Coronary artery (tissue), 2 donors: ENCODE measurements around the gene RTTN.

Experiments
- DNase-seq: peaks from one replicate; pipeline ENCODE4 v3.0.0-alpha.2; 2017; ENCODE audit warnings: low spot score
- H3K27ac ChIP-seq, 2 donors: fragments of 200-600 bp; sonication (generic); one replicate each; pipeline ENCODE4 v1.5.1; 2016 to 2019
- H3K4me3 ChIP-seq: fragments of 200-600 bp; sonication (generic); 2 replicates; pipeline ENCODE4 v1.5.1; 2016; ENCODE audit warnings: mild to moderate bottlenecking, moderate library complexity
- TF ChIP-seq, protein P1 (sequence below): fragments of 200-600 bp; sonication (generic); IDR thresholded peaks from one replicate; pipeline ENCODE4 v1.5.1; 2019; ENCODE audit warnings: antibody characterized with exemption

The RTTN gene

DNA sequence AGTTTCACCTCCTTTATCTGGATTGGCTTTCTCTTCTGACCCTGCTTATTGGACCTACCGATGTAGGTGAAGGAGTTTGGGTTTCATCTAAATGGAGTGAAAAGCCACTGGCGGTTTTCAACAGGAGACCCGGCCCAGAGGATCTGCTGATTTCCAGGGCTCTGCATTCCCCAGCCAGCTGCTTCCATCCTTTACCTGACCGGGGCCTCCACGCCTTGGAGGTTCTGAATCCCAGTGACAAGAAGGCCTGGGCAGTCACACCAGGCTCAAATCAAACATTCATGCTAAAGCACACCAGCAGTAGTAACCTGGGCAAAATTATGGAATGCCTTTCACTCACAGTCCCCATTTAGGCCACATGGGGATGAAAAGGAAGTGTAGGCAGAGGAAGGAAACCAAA lies 30.0 kb upstream of the RTTN start:
- Histone ChIP-seq H3K4me3 (no peak overlapping the region), H3K27ac (no peak overlapping the region)
- no peak for DNase-seq
- TF ChIP-seq, protein P1, sequence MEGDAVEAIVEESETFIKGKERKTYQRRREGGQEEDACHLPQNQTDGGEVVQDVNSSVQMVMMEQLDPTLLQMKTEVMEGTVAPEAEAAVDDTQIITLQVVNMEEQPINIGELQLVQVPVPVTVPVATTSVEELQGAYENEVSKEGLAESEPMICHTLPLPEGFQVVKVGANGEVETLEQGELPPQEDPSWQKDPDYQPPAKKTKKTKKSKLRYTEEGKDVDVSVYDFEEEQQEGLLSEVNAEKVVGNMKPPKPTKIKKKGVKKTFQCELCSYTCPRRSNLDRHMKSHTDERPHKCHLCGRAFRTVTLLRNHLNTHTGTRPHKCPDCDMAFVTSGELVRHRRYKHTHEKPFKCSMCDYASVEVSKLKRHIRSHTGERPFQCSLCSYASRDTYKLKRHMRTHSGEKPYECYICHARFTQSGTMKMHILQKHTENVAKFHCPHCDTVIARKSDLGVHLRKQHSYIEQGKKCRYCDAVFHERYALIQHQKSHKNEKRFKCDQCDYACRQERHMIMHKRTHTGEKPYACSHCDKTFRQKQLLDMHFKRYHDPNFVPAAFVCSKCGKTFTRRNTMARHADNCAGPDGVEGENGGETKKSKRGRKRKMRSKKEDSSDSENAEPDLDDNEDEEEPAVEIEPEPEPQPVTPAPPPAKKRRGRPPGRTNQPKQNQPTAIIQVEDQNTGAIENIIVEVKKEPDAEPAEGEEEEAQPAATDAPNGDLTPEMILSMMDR = no peak

DNA sequence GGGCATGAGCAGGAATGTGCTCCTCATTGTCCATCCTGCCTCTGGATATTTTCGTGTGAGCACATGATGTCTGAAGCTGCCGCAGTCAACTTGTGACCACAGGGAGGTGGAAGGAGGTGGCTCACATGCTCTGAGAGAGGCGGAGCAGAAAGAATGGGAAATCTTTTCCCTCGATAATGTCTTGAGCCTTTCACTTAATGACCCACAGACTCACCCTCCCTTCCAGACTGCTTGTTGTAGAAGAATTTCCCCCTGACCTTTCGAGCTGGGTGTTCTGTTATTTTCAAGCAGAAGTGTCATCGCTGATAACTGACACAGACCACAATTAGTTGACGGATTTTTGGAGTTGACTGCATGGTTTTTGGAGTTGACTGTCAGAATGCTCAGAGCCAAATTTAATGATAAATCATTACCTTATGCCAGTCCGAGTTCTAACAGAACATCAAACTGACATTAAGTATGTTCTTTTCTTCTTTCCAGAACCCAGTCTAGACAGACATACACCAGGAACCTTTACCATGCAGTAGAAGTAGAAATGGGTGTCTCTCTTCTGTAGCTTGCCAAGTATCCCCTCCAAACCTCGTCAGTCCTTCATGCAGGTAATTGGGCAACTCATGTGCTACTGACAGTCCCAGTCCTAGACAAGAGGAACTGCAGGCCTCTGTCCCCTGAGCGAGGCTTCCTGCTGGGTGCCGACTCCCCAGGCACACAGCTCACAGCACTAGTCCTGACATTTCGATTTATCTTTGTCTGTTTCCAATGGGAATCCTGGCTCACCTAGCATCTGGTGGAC lies 29.4 kb upstream of the RTTN start:
- no peak for DNase-seq
- no peak overlapping the region for H3K4me3 ChIP-seq
- no peak overlapping the region for H3K27ac ChIP-seq
- TF ChIP-seq, protein P1 = no peak

DNA sequence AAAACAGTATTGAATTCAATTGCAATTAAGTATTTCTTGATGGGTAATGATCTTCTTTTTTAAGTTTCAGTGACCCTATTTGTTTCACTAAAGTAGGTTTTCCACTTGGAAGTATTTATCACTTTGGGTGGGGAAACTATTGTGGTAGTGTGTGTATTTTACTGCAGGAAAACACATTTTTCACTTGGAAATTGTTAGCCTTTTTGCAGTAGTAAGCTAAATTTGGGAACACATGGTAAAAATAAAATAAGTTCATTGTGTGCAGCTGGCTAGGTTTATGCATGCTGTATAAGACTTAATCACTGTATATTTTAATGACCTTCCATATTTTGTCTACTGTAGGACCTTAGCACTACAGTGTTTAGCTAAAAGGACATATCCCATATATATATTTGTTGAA lies 28.5 kb upstream of the RTTN start:
- TF ChIP-seq, protein P1 = no peak
- no peak overlapping the region for H3K27ac ChIP-seq
- H3K4me3 ChIP-seq = no peak overlapping the region
- DNase-seq = no peak

DNA sequence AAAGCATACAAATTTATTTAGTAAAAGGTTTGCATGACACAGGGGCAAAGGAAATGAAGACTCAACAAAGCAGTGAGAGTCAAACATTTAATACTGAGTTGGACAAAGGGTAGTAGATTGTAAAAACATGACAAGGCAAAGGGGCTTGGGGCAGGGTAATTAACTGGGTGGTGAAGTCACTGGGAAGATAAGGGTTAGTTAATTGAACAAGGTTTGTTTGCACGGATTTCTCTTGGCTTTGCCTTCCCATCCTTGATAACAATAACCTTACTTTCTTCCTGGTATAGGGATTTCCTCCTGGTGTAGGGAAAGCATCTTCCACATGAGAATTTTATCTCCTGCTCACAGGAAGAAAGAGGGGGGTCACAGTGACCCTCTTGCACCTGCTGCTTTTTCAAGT lies 26.8 kb upstream of the RTTN start:
- TF ChIP-seq, protein P1 = no peak
- Histone ChIP-seq H3K4me3 (no peak overlapping the region), H3K27ac (no peak overlapping the region)
- DNase-seq = no peak

DNA sequence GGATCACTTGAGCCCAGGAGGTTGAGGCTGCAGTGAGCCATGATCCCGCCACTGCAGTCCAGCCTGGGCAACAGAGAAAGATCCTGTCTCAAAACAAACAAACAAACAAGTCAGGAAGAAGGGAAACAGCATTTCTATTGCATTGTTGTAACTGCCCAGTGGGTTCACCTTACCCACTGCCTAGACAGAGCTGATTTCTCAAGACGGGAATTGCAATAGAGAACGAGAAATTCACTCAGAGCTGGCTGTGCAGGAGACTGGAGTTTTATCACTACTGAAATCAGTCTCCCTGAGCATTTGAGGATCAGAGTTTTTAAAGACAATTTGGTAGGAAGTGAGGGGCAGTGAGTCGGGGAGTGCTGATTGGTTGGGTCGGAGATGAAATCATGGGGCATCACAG lies 24.2 kb upstream of the RTTN start:
- DNase-seq = no peak
- TF ChIP-seq, protein P1 = no peak
- Histone ChIP-seq H3K27ac (no peak overlapping the region), H3K4me3 (no peak overlapping the region)

DNA sequence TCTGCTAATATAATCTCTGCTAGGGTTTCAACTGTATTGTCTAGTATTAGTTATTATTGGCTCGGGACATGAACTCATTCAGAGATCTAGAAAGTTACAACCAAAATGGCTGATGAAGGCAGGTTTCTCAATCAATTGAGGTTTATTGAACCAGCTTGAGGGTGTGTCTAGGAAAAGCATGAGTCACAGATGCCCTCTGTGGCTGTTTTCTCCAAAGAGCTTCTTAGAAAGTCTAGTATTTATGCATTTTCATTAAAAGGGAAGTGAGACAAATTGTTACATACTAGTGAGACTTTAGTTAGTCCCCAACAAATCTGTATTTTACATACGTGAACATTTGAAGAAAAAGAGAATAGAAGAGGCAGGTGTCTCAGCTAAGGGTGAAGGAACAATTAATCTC lies 23.0 kb upstream of the RTTN start:
- TF ChIP-seq, protein P1 = no peak
- Histone ChIP-seq H3K4me3 (no peak overlapping the region), H3K27ac (no peak overlapping the region)
- no peak for DNase-seq

DNA sequence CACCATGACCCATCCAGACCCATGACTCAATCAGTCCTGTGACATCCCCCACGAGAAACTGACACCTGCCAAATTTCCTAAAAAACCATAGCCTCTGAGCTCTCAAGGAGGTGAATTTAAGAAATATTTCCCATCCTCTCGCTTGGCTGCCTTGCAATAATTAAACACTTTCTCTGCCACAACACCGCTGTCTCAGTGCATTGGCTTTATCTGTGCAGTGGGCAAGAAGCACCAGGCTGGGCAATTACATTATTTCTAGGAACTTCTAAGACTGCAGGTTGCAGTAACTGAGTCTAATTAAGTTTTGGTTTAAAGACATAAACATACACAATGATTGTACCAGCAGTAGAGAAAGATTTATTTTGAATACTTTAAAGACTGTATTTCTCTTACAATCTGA lies 22.0 kb upstream of the RTTN start:
- TF ChIP-seq, protein P1 = no peak
- DNase-seq = no peak
- Histone ChIP-seq H3K27ac (no peak overlapping the region), H3K4me3 (no peak overlapping the region)
